ENCODE data around the gene SH3GL2.

Gene SH3GL2

DNA sequence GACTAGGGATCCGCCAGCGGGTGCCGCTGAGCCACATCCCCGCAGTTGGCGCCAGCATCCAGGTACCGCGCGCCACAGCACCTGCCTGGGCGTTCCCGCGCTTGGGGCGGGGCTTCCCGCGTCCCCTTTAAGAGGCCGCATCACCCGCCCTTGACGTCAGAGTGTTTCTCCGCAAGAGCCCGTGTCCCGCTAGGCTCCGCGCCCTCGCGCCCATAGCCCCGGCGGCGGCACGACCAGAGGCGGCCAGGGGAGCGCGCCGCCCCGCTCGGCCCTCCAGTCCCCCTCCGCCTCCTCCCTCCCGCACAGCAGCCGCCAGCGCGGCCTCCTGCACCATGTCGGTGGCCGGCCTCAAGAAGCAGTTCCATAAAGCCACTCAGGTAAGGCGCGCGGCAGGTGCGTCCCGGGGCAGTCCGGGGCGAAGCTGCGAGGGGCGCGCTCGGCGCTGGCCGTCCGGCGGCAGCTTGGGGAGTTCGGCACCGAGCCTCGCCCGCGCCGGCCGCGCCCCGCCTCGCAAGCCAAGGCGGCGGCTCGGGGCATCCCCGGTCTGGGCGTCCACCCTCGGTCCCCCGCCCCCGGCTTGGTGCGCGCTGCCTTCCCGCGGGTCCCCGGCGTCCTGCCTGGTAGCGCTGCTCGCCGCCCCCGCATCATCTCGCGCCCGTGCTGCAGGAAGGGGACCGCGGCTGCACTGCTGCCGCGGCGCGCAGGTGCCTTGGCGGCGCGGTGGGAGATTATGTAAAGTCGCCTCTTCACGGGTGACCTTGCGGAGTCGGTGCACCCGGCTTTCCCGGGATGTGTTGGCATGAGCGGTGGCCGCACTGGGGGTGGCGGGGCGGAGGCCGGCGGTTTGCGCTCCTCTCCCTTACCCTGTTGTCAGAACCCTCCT, at the start of gene SH3GL2:
Gene SH3GL2 (plus strand): TSS at position 156 of the 883 bp plus-strand sequence.
- no peak for DNase-seq (ENCODE audit: low read depth in 2 of 2)

DNA sequence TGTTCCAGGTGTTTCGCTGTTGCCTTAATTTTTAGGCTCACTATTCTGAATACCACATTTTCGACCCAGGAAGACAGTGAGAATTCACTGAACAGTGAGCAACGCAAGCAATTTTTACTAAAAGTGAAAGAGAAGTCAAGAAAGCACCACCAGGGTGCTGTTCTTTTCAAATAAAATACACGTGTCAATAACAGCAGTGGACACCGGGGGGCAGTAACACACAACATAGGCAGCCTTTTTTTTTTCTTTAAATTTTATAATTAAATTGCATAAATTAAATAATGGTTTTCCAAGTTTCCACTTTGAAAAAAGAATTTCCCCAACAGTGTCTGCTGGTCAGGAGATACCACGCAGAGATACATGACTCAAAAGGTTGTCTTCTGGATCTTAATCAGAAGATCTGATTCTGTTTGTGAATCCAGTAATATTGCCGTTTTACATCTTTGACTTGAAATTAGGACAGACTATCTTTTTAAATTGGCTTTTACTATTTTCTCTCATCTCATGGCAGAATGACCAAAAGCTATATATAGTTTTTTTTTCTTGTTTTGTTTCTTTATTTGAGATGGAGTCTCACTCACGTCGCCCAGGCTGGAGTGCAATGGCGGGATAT, 47.1 kb upstream of the SH3GL2 start:
- DNase-seq (ENCODE audit: low read depth in 2 of 2): no peak

DNA sequence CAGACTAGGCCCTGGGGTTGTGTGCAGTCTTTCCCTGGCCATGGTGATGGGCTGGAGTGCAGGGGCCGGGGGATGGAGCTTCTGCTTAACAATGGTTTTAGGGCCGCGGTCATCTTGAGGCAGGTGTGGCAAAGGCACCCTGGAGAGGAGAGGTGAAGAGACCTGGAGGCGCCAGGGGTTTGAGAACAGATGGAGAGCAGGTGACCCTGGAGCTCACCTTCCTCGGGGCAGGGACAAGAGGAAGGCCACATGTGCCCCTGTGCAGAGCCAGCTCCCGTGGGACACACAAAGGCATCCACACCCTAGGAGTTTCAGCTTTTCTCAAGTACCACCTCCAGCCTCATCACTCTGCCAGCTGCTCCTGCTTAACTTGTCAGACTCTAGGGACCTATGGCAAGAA, 46.4 kb upstream of the SH3GL2 start:
- no peak for DNase-seq (ENCODE audit: low read depth in 2 of 2)

DNA sequence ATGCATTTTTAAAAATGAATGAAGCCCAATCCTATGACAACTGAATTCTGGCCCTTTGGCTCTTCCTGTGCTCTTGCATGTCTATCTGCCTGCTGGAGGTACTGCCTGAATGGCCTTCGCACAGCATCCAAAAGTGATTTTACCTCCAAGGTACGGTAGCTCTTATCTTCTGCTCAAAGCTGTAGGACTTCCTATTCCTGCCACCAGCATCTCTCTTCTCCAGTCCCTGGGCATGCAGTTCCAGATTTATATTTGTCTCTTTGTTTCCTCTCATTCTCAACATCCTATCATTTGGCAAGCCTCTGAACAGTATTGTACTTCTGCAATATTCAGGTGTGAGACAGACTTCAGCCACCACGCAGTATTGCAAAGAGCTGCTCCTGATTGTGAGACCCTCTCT, 43.7 kb upstream of the SH3GL2 start:
- DNase-seq (ENCODE audit: low read depth in 2 of 2): no peak

DNA sequence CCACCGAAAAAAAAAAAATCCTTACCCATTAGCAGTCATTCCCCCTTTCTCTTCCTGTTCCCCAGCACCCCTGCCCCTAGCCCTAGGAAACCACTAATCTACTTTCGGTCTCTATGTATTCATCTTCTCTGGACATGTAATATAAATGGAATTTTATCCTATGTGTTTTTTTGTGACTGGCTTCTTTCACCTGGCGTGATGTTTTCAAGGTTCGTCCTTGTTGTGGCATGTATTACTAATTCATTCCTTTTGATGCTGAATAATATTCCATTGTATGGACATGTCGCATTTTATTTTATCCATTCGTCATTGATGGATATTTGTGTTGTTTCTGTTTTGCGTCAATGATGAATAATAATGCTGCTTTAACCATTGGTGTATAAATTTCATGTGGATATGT, 42.8 kb upstream of the SH3GL2 start:
- DNase-seq (ENCODE audit: low read depth in 2 of 2): no peak

DNA sequence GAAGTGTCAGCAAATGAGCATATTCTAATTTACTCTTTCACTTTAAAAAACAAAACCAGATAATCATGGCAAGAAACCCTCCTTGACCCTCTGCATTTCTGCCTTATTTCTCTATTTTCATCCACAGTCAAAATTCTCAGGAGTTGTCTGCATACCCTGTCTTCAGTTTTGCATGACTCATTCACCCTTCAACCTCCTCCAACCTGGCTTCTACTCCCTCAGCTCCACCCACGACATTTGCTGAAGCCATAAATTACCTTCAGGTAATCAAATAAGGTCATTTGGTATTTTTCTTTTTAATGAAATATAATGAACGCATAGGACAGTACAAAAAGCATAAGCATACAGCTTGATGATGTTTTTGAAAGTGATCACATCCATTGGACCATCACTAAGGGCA, 27.8 kb upstream of the SH3GL2 start:
- DNase-seq (ENCODE audit: low read depth in 2 of 2): no peak

DNA sequence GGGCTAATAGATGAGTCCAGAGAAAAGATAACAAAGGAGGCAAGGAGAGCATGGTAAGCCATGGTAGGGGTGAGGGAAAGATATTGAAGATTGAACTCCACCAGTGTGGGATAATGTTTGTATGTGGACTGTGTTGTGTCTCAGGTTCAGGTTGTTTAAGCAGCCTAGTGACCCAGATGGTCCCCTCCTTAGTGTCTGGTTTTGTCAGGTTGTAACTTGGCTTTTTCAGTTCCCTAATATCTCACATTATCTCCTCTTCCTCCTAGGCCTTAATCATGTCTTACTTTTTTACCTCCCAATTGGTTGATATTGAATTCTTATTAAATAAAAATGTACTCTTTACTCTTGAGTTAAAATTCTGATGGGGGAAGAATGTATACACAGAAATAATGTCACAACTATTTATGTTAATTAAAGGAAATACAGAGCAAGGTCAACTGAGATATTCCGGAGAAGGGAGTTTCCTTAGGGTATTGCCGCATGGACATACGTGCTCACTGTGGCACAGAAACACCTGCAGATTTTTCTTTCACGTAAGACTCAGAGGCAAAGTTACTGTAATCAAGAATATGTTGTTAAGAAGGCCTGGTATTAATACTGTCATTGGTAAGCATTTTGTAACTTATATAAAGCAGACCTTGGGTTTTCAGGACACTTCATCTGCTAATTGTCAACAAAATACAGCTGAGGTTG, 23.4 kb upstream of the SH3GL2 start:
- no peak for DNase-seq (ENCODE audit: low read depth in 2 of 2)

DNA sequence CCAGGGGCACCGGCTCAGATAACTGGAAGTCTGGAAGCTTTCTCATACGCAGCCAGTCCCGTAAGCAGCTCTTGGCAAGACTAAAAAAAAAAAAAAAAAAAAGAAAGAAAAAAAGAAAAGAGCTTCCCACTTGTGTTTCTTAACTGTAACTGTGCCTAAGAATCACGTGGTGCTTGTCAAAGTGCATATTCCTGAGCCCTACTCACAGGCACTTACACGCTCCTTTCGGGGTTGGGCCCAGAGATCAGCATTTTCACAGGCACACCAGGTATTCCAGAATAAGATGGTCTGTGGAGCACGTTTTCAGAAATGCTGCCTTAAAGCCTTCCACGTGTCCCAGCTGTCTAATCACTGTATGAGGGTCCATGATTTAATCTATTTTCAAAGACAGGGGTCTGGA, 22.6 kb upstream of the SH3GL2 start:
- DNase-seq (ENCODE audit: low read depth in 2 of 2): no peak

DNA sequence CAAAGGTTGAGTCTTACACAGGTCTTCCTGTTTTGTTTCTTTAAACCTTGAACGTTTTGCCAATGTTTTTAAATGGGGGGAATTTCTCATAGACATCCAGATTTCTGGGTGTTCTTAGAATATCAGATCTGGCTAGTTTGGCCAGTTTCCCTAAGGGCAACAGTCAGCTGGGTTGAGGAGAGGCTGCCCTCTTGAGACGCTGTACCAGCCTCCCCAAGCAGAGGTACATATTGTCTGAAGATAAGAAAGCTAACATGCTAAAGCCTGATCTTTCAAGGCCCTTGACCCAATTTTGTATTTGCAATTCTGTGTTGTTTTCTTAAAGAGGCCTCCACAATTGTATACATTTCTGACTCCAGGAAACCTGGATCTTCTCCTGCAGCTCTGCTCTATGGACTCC, 21.9 kb upstream of the SH3GL2 start:
- no peak for DNase-seq (ENCODE audit: low read depth in 2 of 2)

DNA sequence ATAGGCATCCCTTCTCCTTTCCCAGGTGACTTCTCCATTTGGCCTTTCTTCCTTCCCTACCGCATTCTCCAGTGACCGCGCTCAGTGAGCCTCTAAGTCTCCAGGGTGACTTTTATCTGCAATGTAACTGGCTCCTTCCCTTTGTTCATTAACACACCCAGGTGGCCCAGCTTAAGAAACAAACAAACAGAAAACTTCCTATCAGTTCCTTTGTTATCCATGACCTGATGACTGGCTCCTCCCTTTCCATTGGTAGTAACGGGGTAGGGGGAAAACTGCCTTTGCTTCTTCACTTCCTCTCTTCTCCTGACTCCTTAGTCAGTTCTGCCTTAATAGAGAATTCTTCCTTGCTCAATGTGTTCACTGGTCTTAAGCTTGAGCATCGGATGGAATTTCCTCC, 7.0 kb upstream of the SH3GL2 start:
- DNase-seq (ENCODE audit: low read depth in 2 of 2): no peak

DNA sequence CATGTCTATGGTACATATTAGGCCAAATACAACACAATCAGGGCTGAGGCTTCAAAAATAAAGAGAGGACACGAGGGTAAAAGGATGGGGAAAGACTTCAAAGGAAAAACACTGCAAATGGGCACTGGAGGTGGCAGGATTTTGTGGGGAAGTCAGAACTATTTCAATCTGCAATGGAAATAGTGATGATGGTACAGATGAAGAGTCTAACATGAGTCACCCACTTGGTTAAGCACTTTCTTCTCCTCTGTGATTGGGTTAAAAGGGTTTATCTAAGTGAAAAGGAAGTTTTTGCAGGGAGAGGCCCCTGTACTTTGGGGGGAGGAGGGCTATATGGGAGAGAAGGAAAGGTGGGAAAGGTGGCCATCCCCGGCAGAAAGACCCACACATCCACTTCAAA, 4.5 kb upstream of the SH3GL2 start:
- no peak for DNase-seq (ENCODE audit: low read depth in 2 of 2)

DNA sequence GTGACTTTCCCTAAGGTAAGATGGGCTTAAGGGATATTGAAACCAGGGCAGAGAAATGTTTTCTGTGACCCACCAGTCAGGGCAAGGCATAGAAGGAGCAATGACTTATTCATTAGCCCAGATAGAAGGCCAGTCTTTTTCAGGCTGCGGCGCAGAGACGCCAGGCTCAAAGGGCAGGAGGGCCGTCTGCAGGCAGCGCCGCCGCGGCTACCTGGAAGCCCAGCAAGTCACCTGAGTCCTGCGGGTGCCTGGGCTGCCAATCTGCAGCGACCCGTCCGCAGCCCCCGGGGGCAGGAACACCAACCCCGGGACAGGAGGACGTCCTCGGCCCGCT, 322 bp upstream of the SH3GL2 start:
- DNase-seq (ENCODE audit: low read depth in 2 of 2): no peak

DNA sequence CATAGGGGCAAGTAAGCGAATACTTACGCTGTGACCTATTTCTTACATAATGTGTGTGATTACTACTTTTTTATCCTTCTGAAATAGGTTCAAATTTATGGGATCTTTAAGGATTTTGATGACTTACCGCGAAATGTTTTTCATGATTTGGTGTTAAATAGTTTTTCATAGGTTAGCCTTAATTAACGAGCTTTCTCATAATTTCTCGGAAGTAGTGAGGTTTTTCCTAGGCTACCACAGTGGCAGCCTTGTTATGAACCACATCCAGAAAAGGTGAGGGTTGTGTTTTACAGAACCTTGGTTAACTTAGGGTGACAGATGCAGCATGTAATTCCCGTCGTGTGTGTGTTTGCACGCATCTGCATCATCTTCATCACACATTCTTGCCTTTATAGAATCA, 1.3 kb downstream of the SH3GL2 start:
- DNase-seq (ENCODE audit: low read depth in 2 of 2): no peak

DNA sequence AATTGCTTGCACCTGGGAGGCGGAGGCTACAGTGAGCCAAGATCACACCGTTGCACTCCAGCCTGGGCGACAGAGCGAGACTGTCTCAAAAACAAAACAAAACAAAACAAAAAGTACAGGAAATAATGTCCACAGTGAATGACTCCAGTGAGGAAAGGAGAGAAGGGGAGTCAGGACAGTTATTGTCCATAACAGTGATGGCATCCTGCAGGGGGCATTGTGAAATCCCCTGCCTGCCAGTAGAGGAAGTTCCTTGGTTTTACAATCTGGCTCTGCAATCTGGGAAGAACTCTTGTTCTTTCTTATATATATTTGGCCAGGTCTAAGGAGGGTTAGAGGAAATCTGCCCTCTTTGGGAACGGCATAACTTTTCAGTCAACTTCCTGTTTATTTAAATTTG, 8.2 kb downstream of the SH3GL2 start:
- no peak for DNase-seq (ENCODE audit: low read depth in 2 of 2)

DNA sequence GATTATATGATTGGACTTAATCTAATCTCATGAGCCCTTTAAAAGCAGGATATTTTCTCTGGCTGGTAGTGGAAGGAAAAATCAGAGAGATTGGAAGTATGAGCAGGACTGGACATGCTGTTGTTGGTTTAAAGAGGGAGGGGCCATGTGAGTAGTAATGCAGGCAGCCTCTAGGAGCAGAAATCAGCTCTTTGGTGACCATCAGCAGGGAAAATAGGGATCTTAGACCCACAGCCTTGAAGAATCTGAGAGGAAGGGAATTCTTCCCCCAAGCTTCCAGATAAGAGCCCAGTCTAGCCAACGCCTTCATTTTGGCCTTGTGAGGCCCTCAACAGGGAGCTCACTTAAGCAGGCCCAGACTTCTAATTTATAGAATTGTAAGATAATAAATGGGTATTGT, 9.5 kb downstream of the SH3GL2 start:
- DNase-seq (ENCODE audit: low read depth in 2 of 2): no peak

DNA sequence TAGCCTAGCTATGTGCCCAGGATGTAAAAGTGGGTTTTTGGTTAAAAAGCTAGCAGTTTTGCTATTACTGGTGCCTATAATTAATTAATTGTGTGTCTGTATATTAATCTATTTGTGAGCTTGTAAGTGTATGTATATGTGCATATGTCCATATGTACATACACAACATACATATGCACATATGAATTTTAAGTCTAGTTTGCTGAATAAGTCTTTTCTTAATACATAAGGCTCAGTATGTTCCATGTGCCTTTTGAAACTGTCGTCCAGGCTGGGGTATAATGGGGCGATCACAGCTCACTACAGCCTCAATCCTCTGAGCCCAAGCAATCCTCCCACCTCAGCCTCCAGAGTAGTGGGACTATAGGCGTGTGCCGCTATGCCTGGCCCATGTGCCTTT, 10.1 kb downstream of the SH3GL2 start:
- no peak for DNase-seq (ENCODE audit: low read depth in 2 of 2)

DNA sequence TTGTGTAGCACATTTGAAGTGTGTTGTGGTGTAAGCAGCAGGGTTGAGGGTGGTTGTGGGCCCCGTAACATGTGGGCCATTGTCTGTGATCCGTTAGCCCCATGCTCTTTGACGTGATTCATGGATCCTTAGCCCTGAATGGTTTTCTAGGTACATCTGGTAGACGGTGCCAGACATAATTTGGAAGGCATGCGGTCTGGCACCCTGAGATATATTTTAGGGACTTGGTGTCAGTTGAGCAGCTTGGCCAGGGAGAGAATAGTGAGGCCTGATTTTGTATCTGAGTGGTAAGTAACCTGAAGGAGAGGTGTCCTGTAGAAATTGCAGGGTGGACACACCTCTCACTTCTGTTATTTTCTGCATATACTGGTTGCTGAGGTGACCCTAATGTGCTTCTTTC, 10.9 kb downstream of the SH3GL2 start:
- no peak for DNase-seq (ENCODE audit: low read depth in 2 of 2)

DNA sequence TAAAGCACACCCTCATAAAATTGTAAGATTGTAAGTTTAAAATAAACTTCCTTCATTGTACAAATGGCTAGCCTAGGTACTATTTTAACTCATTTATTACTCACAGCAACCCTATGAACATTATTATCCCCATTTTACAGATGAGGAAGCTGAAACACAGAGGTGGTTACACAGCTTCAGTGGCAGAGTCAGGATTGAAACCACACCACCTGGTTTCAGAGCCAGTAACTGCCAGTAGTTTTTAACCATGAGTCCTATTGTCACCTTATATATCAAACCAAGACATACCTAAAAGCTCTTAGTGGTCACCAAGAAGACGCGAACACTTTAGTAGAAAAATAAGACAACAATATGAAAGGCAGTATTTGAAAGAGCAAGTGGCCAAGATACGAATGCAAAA, 16.1 kb downstream of the SH3GL2 start:
- no peak for DNase-seq (ENCODE audit: low read depth in 2 of 2)

DNA sequence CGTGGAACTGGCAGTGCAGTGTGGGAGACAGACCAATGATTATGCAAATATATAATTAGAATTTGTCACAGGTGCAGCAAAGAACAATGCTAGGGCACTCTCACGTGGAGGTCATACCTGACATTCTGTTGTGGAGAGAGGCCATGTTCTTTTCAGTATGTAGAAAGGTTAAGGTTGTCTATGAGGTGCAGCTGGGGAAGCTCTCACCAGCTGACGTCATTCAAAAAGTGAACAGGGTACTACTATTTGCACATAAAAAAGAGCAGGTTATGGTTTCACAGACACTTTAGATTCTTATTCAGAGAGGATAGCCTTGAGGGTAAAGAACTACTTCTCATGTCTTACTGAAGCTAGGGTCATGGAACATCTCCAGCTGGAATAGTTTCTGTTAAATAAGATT, 19.1 kb downstream of the SH3GL2 start:
- no peak for DNase-seq (ENCODE audit: low read depth in 2 of 2)

DNA sequence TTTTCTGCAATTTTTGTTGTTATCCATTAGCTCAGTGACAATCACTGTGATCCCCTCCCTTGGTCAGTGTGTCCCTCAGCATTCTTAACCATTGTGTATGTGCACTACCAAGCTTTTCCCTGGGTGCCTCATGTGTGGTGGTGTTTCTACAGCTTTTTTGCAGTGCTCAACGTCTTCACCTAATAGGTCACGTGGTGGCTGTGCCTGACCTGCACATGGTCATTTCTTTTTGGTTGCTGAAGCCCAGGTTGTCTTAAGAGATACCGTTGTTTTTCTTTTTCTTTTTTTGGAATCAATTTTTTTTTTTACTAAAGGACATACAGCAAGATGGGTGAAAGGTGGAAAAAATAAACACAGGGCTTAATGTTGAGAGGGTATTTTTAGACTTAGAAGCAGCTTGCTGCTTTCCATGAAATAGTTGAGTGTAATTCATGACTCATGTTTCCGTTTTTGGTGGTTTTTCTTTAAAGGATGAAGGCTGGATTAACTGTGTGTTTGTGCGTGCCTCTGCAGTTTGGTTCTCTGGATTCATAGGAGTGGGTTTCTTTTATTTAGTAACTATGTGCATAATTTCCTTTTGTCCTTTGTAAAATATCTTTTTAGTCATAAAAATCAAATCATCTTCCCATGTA, 22.2 kb downstream of the SH3GL2 start:
- DNase-seq (ENCODE audit: low read depth in 2 of 2): no peak

DNA sequence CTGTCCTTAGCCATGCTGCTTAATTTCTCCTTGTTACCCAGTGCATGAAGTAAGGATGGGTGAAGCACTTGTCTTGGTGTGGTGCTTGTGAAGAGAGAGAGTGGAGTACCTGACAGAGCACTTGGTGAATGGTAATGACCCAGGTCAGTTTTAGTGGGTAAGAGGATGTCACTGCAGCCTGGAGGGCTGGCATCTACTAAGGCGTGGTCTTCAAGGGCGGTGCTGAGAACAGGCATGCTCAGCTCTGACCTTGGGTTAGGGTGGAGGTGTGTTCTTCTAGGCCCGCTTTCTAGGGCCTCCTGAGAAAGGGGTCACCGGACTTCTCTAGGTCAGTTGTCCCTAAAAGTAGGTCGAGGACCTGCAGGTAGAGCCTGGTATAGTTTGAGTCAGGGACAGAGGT, 25.7 kb downstream of the SH3GL2 start:
- DNase-seq (ENCODE audit: low read depth in 2 of 2): no peak

DNA sequence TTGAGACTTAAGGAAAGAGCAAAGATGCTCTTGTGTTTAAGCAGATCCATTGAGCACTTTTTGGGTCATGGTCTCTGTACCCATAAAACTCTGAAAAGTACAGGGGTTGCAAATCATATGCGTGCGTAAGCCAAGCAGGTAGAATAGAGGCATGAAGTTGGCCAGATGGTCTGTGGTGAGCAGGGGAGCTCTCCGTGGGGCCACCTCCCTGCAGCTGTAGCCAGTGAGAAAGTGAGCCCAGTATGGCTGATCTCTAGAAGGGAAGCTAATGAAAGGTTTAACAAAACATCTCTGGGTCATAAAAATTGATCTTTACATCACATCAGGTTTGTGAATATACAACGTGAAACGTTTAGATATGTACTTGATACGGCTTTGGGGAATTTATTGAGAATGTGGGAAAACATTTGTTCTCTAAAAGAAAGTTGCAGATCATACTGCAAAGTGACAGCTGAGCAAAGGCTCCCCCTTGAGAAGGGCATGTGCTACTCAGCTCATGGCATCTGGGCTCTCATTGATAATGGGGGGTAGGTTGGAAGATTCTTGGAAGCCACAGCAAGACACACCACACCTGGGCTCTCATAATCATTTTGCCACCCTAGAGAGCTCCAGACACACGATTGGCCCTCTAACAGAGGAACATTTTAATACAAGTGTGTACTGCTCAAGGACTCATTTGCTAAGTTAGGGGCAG, 30.6 kb downstream of the SH3GL2 start:
- no peak for DNase-seq (ENCODE audit: low read depth in 2 of 2)

Data from stimulated activated CD8-positive, alpha-beta memory T cell treated with anti-CD3 and anti-CD28 coated beads, Interleukin-2, amount 100 ng/mL, for 1 hour (primary cell).